Stimulated activated CD8-positive, alpha-beta memory T cell treated with anti-CD3 and anti-CD28 coated beads, Interleukin-15, amount 100 ng/mL, for 24 hours (primary cell): ENCODE measurements around the gene INVS.
"Not testable (repeated sequence)": the region's sequence is repeated elsewhere in the genome, so short reads cannot be mapped to it uniquely, and the experiment has no call there.

Source experiments
- DNase-seq: peaks from one replicate; pipeline ENCODE4 v3.0.0-alpha.2; 2020; ENCODE audit warnings: low read depth

INVS gene

GRCh38 chr9:100125236-100125635 lies 26.2 kb downstream of the INVS start:
- DNase-seq: no peak

GRCh38 chr9:100125910-100126309 lies 26.9 kb downstream of the INVS start:
- no peak for DNase-seq

- no peak for DNase-seq
Observed at GRCh38 chr9:100126423-100126822, 27.4 kb downstream of the INVS start.

GRCh38 chr9:100129772-100130171 lies 30.7 kb downstream of the INVS start:
- DNase-seq: no peak

GRCh38 chr9:100131216-100131615 lies 32.2 kb downstream of the INVS start:
- no peak for DNase-seq

- no peak for DNase-seq
Observed at GRCh38 chr9:100131875-100132430, 32.9 kb downstream of the INVS start.

- no peak for DNase-seq
Observed at GRCh38 chr9:100134731-100135130, 35.7 kb downstream of the INVS start.

GRCh38 chr9:100136799-100137198 lies 37.8 kb downstream of the INVS start:
- DNase-seq: not testable (repeated sequence)

- not testable (repeated sequence) for DNase-seq
Observed at GRCh38 chr9:100140303-100140702, 41.3 kb downstream of the INVS start.

- not testable (repeated sequence) for DNase-seq
Observed at GRCh38 chr9:100141862-100142261, 42.8 kb downstream of the INVS start.

GRCh38 chr9:100145167-100145934 lies 46.3 kb downstream of the INVS start:
- DNase-seq: not testable (repeated sequence)

GRCh38 chr9:100145976-100146375 lies 46.9 kb downstream of the INVS start:
- DNase-seq: not testable (repeated sequence)

- no peak for DNase-seq
Observed at GRCh38 chr9:100150214-100150613, 51.2 kb downstream of the INVS start.

GRCh38 chr9:100160021-100160420 lies 61.0 kb downstream of the INVS start:
- no peak for DNase-seq

- no peak for DNase-seq
Observed at GRCh38 chr9:100167176-100167575, 68.1 kb downstream of the INVS start.

- DNase-seq: no peak
Observed at GRCh38 chr9:100167915-100168654, 69.0 kb downstream of the INVS start.

- no peak for DNase-seq
Observed at GRCh38 chr9:100170085-100170484, 71.0 kb downstream of the INVS start.

- DNase-seq: no peak
Observed at GRCh38 chr9:100170556-100170955, 71.5 kb downstream of the INVS start.

- no peak for DNase-seq
Observed at GRCh38 chr9:100186356-100186755, 87.3 kb downstream of the INVS start.

- DNase-seq: no peak
Observed at GRCh38 chr9:100190339-100190738, 91.3 kb downstream of the INVS start.

- DNase-seq: no peak
Observed at GRCh38 chr9:100191264-100191663, 92.2 kb downstream of the INVS start.

GRCh38 chr9:100193078-100193477 lies 94.0 kb downstream of the INVS start:
- no peak for DNase-seq

GRCh38 chr9:100196215-100196614 lies 97.2 kb downstream of the INVS start:
- no peak for DNase-seq
